Hair follicle dermal papilla cell (primary cell): ENCODE data around the gene TNIP1. TPM values are rescaled to one million over a fixed set of nuclear protein-coding genes. Genes with fewer than 3 reads are reported as not detected.

ENCODE experiments used
- total RNA-seq: library from RNA; depleted of rRNA; stranded (reverse); fragments of >200 nt; gene quantifications from 2 replicates; pipeline ENCODE4 v1.2.3, GENCODE V29; 2012

Gene TNIP1
- total RNA-seq, result 111 and 128 TPM in 2 replicates

GRCh38 chr5:151080613-151081430 is at the start of gene TNIP1:
TSS of gene TNIP1 (minus strand) at chr5:151081034. CDS start at chr5:151065095, 15,939 bp downstream.

DNA sequence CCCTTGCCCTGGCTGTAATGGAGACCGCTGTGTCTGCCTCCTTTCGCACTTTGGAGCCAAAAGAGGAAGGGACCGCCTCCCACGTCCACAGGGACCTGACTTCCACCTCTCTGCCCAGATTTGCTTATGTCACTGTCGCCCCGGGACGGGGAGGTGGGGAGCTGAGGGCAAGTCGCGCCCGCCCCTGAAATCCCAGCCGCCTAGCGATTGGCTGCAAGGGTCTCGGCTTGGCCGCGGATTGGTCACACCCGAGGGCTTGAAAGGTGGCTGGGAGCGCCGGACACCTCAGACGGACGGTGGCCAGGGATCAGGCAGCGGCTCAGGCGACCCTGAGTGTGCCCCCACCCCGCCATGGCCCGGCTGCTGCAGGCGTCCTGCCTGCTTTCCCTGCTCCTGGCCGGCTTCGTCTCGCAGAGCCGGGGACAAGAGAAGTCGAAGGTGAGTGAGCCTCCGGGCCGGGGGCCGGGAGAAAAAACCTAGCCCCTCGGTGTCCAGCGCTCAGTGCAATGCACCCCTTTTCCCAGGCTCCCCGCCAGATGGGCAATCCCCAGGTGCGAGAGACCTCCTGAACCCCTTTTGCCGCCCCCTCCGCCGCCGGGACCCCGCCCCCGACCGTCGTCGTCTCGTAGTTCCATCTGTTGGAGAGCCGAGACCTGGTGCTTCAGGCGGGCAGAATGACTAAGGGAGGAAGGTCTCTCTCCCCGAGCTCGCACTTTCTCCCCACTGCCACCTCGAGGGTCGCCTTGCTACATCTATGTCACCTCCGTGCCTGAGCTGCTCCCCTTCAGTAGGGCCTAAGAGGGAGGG is 60.3 kb downstream of the TNIP1 start, which contains the start of gene GPX3:
GPX3 (plus strand) TSS at position 288 of the 807 bp plus-strand sequence; CDS start at position 352, 64 bp downstream.

Other genes with a start within 250 kb of the TNIP1 start
- not detected in 2 replicates for gene IRGM, start 234.5 kb downstream of the TNIP1 start, total RNA-seq
- 5.8 and 6.7 TPM in 2 replicates for gene ZNF300, start 176.1 kb downstream of the TNIP1 start, total RNA-seq
- gene GPX3, start 60.4 kb downstream of the TNIP1 start, total RNA-seq, result 9.4 and 31.2 TPM in 2 replicates
- gene ANXA6, start 76.7 kb upstream of the TNIP1 start, total RNA-seq, result 666 and 722 TPM in 2 replicates
- 4.4 and 6.7 TPM in 2 replicates for gene CCDC69, start 143.1 kb upstream of the TNIP1 start, total RNA-seq
- gene GM2A, start 172.2 kb upstream of the TNIP1 start, total RNA-seq, result 28.2 and 28.3 TPM in 2 replicates
- gene SLC36A3, start 222.7 kb upstream of the TNIP1 start, total RNA-seq, result not detected in 2 replicates